ENCODE measurements around the gene AOPEP.

DNA sequence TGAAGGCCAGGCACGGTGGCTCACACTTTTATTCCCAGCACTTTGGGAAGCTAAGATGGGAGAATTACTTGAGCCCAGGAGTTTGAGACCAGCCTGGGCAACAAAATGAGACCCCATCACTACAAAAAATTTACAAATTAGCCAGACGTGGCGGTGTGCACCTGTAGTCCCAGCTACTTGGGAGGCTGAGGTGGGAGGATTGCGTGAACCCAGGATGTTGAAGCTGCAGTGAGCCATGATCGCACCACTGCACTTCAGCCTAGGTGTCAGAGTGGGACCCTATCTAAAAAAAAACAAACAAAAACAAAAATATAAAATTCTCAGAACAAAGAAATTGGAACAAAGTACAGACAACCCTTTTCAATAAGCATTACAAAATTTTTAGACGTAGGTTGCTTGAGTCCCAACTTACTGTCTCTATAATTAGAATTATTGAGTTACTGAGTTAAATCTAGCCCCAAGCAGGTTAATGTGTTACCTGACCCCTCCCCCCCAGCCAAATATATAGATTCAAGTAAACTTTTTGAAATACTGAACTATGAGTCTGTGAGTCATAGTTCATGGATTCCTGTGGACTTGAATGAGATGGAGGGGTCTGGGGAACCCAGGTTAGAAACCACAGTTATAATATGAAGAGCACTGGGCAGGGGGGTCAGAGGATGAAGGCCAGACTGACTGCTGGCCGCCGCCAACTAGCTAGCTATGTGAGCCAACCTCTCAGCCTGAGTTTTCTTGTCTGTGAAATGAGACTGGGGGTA, 173.1 kb downstream of the AOPEP start:
- no peak for TF ChIP-seq GABPB1 (CRISPR knock-in tag; IDR thresholded peaks at IDR 0.05)
- TF ChIP-seq, protein P1, sequence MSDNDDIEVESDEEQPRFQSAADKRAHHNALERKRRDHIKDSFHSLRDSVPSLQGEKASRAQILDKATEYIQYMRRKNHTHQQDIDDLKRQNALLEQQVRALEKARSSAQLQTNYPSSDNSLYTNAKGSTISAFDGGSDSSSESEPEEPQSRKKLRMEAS (CRISPR knock-in tag; IDR thresholded peaks at IDR 0.05) = no peak
- TF ChIP-seq, protein P2, sequence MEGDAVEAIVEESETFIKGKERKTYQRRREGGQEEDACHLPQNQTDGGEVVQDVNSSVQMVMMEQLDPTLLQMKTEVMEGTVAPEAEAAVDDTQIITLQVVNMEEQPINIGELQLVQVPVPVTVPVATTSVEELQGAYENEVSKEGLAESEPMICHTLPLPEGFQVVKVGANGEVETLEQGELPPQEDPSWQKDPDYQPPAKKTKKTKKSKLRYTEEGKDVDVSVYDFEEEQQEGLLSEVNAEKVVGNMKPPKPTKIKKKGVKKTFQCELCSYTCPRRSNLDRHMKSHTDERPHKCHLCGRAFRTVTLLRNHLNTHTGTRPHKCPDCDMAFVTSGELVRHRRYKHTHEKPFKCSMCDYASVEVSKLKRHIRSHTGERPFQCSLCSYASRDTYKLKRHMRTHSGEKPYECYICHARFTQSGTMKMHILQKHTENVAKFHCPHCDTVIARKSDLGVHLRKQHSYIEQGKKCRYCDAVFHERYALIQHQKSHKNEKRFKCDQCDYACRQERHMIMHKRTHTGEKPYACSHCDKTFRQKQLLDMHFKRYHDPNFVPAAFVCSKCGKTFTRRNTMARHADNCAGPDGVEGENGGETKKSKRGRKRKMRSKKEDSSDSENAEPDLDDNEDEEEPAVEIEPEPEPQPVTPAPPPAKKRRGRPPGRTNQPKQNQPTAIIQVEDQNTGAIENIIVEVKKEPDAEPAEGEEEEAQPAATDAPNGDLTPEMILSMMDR (IDR thresholded peaks at IDR 0.05) = no peak
- TF ChIP-seq ZNF121 (CRISPR knock-in tag; IDR thresholded peaks at IDR 0.05) = no peak

Measured in WTC11 (cell line).